Measurements from ENCODE around the gene ACKR2.

The ACKR2 gene

DNA sequence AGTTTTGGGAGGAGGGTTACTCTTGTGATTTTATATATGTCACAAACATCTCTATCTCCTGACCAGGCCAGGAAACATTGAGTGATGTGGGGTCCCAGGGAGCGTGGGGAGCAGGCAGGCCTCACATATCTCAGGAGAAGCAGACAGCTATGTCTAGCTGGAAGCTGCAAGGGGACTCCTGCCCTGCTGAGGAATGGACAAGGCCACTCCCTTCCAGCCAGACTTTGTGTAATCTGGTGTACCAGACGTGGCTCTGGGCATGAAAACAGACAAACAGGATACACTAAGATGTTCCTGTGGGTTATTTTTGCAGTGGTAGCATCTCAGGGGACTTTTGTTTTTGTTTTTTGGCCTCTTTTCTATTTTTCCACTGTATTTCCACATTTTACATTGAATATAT lies 43.2 kb downstream of the ACKR2 start:
- DNase-seq (ENCODE audit: low read depth, low spot score): no peak
- no peak overlapping the region for H3K4me3 ChIP-seq (ENCODE audit: low read depth, low read length)
- in situ Hi-C loops (cut with HindIII; ENCODE audit: low sequenced_read_pairs): no loop called here
- TF ChIP-seq, protein P1, sequence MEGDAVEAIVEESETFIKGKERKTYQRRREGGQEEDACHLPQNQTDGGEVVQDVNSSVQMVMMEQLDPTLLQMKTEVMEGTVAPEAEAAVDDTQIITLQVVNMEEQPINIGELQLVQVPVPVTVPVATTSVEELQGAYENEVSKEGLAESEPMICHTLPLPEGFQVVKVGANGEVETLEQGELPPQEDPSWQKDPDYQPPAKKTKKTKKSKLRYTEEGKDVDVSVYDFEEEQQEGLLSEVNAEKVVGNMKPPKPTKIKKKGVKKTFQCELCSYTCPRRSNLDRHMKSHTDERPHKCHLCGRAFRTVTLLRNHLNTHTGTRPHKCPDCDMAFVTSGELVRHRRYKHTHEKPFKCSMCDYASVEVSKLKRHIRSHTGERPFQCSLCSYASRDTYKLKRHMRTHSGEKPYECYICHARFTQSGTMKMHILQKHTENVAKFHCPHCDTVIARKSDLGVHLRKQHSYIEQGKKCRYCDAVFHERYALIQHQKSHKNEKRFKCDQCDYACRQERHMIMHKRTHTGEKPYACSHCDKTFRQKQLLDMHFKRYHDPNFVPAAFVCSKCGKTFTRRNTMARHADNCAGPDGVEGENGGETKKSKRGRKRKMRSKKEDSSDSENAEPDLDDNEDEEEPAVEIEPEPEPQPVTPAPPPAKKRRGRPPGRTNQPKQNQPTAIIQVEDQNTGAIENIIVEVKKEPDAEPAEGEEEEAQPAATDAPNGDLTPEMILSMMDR (IDR thresholded peaks at IDR 0.05; ENCODE audit: low read depth, low read length): no peak

DNA sequence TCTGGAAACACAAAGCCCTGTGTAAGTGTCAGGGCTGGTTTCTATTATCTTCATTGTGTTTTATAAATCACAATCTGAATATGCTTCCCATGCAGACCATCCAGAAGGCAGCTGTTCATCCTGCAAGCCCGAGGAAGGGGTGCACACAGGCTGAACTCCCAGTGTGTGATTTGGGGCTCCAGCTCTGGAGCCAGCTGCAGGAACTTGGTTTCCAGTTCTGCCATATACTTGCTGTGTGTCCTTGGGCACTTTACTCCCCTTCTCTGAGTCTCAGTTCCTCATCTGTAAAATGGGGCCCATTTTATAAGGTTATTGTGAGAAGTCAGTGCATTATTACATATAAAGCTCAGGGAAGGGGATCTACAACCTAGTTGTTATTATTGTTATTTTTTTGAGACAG lies 43.8 kb downstream of the ACKR2 start:
- DNase-seq (ENCODE audit: low read depth, low spot score): no peak
- H3K4me3 ChIP-seq (ENCODE audit: low read depth, low read length): no peak overlapping the region
- in situ Hi-C loops (cut with HindIII; ENCODE audit: low sequenced_read_pairs): no loop called here
- TF ChIP-seq, protein P1 (IDR thresholded peaks at IDR 0.05; ENCODE audit: low read depth, low read length): no peak

- TF ChIP-seq, protein P1 (IDR thresholded peaks at IDR 0.05; ENCODE audit: low read depth, low read length): no peak
- in situ Hi-C loops (cut with HindIII; ENCODE audit: low sequenced_read_pairs): no loop called here
- no peak overlapping the region for H3K4me3 ChIP-seq (ENCODE audit: low read depth, low read length)
- DNase-seq (ENCODE audit: low read depth, low spot score): no peak
Measured at GRCh38 chr3:42853739-42854302, 44.6 kb downstream of the ACKR2 start.

DNA sequence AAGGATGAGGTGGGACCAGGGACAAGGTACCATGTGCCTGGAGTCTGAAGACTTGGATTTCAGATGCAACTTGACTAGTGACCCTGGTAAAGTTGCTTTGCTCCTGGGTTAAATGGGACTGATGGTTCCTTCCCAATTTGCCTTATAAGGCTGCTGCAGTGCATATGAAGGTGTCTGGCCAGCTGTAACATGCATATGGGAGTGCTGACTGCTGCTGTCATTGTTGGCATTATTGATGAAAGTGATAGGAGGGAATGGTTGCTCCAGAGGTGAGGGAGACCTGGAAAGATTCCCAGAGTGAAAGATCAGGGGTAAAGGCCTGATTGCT lies 45.9 kb downstream of the ACKR2 start:
- TF ChIP-seq, protein P1 (IDR thresholded peaks at IDR 0.05; ENCODE audit: low read depth, low read length): no peak
- H3K4me3 ChIP-seq (ENCODE audit: low read depth, low read length): no peak overlapping the region
- DNase-seq (ENCODE audit: low read depth, low spot score): no peak
- in situ Hi-C loops (cut with HindIII; ENCODE audit: low sequenced_read_pairs): no loop called here

GRCh38 chr3:42855547-42856380 lies 46.5 kb downstream of the ACKR2 start:
- in situ Hi-C loops (cut with HindIII; ENCODE audit: low sequenced_read_pairs): no loop called here
- H3K4me3 ChIP-seq (ENCODE audit: low read depth, low read length): no peak overlapping the region
- TF ChIP-seq, protein P1 (IDR thresholded peaks at IDR 0.05; ENCODE audit: low read depth, low read length): no peak
- no peak for DNase-seq (ENCODE audit: low read depth, low spot score)

- H3K4me3 ChIP-seq (ENCODE audit: low read depth, low read length): no peak overlapping the region
- in situ Hi-C loops (cut with HindIII; ENCODE audit: low sequenced_read_pairs): no loop called here
- TF ChIP-seq, protein P1 (IDR thresholded peaks at IDR 0.05; ENCODE audit: low read depth, low read length): no peak
- DNase-seq (ENCODE audit: low read depth, low spot score): no peak
Measured at GRCh38 chr3:42856544-42856943, 47.3 kb downstream of the ACKR2 start.

All from astrocyte of the spinal cord (primary cell).